RCC 7860 (cell line): ENCODE data around the gene TCEANC2.
"Not testable (repeated sequence)": the region's sequence is repeated elsewhere in the genome, so short reads cannot be mapped to it uniquely, and the experiment has no call there.

Experiments used
- DNase-seq: peaks from one replicate; pipeline ENCODE4 v3.0.0-alpha.2; 2015; ENCODE audit warnings: low spot score
- FAIRE-seq: peaks from 2 replicates; lab custom pipeline; 2012; peaks lifted over from hg19 to GRCh38; lab: Jason Lieb, UNC

The TCEANC2 gene

DNA sequence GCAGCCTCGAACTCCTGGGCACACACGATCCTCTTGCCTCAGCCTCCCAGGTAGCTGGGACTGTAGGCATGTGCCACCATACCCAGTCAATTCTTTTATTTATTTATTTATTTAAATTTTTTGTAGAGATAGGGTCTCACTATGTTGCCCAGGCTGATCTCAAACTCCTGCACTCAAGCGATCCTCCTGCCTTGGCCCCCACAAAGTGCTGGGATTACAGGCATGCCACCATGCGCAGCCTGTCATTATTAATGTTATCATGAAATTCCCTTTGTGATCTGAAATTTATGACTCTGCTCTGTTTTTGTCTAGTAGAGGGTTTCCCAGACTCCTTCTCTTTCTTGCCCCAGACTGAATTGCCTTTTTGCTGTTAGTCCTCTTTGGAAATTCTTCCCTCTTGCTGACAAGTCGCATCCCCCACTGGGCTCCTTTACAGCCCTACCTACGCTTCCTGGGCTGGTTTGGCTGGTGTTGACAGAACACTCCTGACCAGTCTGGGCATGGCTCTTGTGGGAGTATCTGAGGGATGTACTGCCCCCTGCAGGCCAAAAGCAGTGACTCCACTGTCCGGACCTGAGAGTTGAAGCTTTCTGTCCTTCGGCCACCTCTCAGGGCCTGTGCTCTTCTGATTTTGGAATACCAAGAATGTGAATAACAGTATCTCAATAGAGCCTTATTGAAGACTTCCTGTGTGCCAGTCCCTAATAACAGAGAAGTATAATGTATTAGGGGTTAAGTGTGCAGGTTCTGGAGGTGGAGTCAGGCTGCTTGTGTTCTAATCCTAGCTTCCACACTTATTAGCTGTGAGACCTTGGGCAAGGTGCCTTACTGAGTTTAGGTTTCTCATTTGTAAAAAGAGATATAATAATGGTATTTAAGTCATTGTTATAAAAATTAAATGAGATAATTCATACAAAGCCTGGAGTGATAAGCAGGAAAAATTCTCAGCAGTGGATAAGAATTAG, 28.2 kb downstream of the TCEANC2 start:
- no peak for FAIRE-seq
- peak; percentile 28 for DNase-seq

DNA sequence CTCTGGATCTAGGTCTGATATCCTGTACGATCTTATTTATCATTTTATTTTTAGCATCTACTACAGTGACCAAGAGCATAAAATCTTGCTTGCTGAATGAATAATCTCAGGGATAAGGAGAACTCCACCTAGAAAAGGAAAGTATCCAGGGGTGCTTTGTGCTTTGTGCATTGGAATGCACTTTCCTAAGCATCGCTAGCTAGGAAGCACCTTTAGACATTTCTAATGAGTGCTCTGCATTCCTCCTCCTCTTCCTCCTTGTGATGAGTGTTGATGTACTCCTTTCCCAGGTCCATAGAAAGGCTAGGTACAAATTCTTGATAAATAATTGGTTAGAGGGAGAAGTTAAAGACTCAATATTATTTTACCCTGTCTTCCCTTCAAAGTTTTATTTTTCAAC, 31.4 kb downstream of the TCEANC2 start:
- DNase-seq (no peak), FAIRE-seq (no peak)

DNA sequence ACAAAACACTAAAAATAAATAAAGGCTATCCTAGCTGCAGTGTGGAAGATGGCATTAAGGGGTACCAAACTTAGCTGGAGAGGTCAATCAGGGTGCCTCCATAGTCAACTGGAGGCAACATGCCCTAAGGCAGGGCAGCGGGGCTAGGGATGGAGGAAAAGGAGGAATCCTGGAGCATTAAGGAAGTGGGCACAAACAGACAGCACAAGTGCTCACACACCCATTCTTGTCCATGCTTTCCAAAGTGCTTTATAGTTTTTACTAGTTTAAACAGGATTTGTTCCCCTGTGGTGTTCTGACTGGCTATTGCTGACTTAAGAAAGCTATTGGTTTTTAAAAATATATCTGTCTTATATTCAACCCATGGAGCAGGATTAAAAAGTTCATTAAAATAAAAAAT, 33.3 kb downstream of the TCEANC2 start:
- FAIRE-seq: no peak
- DNase-seq: no peak

DNA sequence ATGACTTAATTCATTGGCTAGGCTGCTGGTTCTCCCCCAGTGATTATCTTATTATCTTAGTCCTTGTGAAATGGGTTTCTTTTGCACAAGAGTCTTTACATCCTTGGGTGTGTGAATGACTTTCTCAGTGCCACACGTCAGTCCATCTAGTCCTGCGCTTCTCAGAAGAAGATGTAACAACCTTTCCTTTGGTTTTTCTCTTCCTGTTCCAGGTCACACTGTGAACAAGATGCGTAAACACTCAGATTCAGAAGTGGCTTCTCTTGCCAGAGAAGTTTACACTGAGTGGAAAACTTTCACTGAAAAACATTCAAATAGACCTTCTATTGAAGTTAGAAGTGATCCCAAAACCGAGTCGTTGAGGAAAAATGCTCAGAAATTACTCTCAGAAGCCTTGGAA, 35.0 kb downstream of the TCEANC2 start:
- FAIRE-seq: no peak
- no peak for DNase-seq

DNA sequence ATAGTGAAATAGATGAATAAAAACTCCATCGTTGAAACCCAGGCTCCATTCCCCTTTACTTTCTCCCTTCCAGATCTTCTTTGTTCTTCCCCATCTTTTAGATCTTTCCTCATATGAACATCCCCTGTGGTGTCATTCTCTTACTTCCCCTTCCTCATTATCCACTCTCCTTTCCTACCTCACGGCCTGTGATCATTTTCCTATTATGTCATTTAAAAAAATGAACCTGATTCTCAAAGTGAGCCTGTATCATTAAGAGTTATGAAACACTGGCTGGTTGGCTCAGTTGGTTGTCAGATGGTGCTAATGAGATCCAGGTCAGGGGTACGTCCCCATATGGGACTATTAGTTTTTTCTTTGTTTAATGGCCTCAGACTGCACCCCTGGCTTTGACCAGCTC, 38.3 kb downstream of the TCEANC2 start:
- DNase-seq (no peak), FAIRE-seq (no peak)

DNA sequence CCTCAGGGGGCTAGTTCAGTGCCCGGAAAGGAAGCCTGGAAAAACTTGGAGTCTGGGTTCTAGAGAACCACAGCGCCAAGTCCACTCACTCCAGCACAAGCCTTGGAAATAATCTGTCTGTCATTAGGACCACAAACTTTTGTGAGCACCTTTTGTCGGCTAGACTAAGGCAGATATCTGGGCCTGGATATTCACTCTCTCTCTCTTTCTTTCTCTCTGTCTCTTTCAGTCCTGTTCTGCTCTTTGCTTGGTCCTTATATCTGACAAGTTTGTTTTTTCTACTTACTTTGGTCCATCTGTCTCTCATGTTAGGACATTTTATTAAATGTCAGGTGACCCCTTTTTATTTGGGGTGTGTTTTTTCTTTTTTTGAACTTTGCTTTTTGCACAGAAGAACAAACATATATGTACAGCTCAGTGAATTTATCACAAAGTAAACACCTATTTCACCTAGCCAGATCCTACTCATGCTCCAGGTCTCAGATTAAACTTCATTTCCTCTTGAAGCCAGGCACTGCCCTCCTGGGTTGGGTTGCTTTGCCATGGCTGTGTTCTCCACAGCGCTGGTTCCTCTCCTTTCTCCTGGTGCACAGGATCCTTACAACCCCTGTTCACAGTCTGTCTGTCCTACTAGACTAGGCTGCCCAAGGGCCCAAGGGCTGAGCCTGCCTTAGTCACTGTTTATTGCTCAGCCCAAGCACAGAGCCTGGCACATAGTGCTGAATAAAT, 40.8 kb downstream of the TCEANC2 start:
- no peak for FAIRE-seq
- DNase-seq: no peak

DNA sequence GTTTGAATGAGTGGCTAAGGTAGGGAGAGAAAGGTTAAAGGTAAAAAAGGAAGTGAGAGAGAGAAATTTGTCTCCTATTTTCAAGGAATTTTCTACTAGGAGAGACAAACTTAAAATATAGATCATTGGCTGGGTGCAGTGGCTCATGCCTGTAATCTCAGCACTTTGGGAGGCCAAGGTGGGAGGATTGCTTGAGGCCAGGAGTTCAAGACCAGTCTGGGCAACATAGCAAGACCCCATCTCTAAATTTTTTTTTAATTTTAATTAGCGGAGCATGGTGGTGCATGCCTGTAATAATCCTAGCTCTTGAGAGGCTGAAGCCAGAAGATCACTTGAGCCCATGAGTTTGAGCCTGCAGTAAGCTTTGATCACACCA, 41.3 kb downstream of the TCEANC2 start:
- not testable (repeated sequence) for DNase-seq, FAIRE-seq

DNA sequence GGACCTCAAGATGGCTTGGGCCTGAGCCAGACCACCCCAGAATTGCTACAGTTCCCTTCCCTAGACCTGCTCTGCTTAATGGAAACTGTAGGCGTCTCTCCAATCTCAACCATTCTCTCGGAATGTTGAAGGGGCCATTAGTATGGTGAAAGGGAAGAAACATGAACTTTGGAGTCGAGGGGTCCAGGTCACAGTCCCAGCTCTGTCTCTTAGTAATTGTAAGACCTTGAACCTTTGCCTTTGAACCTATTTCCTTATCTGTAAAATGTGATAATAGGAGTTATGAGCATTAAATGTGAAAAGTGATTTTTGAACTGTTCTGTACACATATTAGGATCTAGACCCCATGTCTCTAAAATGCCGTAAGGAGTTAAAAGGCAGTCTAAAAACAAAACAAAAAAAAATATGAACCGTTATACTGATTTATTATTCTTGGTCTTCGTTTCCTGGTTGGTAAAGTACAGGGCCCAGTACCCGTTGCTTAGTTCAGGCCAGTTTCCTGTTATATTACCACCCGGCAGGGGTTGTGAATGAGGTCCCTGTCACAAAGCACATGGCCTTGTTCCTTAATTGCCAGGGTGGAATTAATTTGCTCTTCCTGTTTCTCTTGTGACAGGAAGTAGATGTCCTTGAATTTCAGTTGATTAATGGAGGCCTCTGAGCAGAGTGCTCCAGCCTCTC, 42.3 kb downstream of the TCEANC2 start:
- FAIRE-seq: no peak

DNA sequence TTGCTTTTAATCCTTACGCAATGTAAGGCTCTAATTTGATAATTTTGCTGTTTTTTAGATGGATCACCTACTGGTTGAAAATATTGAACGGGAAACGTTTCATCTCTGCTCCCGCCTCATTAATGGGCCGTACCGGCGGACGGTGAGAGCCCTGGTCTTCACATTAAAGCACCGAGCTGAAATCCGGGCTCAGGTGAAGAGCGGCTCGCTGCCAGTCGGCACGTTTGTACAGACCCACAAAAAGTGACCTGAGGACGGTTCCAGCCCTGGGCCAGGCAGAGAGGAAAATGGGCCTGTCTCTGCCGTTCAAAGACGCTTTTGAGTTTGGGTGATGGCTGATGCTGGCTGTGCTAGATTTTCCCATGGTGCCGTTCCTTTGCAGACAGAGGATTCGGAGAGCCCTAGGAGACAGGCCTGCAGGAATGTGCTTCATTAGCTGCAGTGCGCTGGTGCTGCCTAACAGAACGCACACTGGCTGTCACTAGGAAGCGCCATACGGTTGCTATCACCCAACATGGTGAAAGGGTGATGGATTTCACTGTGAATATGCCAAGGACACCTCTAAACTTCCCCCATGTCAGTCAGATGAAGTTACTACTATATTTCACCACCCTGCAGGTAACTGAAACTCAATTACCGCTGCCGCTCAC, 42.9 kb downstream of the TCEANC2 start:
- no peak for FAIRE-seq
- DNase-seq: no peak

More for the DNA sequence above, 42.3 kb downstream of the TCEANC2 start:
- no peak for DNase-seq

DNA sequence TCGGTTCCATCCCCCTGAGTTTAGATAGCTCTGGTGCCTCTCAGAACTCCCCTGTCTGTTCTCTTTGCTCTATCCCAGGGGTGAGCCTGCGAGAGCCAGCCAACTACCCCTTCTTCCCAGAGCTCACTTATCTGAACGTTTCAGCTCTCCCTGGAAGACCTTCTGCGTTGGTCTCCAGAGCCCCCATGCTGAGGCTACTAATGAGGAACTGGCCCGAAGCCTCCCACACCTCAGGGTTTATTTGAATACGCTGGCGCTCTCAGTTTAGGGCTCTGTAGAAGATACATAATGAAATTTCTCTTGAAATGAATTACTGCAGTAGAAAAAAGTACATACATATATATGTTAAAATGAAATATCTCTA, 43.5 kb downstream of the TCEANC2 start:
- no peak for FAIRE-seq
- DNase-seq: no peak

DNA sequence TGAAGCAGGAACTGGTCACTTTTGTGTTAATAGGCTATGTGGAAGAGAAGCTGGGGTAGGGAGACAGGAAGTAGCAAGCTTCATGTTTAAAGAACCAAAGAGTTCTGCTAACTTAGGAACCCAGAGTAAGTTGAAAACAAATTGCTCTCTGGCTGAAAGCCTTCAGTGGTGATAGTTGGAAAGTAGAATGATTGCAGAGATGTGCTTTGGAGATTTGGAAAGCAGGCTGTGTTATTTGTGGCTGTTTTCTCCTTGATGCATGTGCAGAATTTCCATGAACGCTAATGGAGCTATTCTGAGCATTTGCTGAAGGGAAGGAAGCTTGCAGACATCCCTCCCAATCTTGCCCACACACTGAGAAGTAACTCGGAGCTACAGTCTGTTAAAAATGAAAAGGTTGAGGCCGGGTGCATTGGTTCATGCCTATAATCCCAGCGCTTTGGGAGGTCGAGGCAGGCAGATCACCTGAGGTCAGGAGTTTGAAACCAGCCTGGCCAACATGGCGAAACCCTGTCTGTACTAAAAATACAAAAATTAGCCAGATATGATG, 45.7 kb downstream of the TCEANC2 start:
- FAIRE-seq (no peak), DNase-seq (no peak)

DNA sequence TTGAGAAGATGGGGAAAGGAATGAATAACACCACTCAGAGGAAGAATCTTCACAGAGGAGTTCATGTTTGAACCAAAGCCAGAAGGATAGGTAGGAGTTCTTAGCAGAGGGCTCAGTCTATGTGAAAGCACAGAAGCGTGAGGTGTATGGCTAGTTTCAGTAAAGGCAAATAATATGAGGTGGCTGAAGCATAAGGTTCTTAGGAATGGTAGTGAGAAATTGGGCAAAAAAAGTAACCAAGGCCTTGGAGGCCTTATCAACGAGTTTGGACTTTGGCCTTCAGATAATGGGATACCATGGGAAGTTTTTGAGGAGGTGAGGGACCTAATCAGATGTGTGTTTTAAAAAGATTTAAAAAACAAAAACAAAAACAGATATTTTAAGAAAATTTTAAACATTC, 47.1 kb downstream of the TCEANC2 start:
- DNase-seq (no peak), FAIRE-seq (no peak)

DNA sequence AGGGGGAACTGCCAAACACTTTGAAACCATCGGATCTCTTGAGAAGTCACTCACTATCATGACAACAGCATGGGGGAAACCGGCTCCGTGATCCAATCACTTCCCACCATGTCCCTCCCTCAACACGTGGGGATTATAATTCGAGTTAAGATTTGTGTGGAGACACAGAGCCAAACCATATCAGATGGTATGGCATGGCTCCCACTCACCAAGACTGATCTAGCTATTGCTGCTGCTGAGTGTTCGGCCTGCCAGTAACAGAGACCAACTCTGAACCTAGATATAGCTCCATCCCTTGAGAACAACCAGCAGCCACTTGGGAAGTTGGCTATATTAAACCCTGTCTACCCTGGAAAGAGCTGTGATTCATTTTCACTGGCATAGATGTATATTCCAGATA, 50.0 kb downstream of the TCEANC2 start:
- DNase-seq (no peak), FAIRE-seq (no peak)

DNA sequence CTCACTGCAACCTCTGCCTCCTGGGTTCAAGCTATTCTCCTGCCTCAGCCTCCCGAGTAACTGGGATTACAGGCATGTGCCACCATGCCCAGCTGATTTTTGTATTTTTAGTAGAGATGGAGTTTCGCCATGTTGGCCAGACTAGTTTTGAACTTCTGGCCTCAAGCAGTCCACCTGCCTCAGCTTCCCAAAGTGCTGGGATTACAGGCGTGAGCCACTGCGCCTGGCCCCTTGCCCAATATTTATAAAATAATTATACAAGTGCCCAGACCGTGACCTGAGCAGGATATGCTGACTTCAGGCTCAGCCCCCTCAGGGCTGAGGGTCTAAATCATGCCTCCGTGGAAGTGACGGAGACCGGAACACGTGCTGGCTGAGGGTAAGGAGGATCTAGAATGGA, 51.2 kb downstream of the TCEANC2 start:
- not testable (repeated sequence) for DNase-seq, FAIRE-seq

DNA sequence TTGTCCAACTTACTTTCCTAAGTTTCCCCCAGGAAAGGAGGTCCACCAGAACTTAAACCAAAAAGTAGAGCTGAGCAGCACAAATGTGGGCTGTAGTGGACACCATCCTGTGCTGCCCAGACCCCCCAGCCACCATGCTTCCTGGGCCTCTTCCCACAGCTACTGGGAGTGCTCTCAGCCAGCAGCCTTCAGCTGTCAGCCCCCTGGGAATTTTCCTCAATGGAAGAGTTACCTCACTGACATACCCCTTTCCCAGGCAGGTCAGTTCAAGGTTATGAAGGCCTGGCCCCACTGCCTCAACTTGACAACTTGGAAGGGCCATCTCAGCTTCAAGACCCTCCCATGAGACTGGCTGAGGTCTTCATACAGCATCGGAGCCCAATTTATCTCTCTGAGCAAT, 51.7 kb downstream of the TCEANC2 start:
- FAIRE-seq (no peak), DNase-seq (no peak)

DNA sequence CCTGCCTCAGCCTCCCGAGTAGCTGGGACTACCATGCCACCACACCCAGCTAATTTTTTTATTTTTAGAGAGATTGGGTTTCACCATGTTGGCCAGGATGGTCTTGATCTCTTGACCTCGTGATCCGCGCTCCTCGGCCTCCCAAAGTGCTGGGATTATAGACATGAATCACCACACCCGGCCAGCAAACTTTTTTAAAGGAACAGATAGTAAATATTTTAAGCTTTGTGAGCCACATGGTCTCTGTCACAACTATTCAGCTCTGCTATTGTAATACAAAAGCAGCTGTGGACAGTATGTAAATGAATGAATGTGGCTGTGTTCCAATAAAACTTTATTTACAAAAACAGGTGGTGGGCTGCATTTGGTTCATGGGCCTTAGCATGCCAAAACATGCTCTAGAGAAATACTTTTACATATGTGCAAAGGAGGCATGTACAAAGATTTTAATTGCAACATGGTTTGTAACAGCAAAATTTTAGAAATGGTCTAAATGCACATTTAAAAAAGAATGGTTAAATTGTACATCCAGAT, 52.4 kb downstream of the TCEANC2 start:
- no peak for FAIRE-seq
- no peak for DNase-seq

DNA sequence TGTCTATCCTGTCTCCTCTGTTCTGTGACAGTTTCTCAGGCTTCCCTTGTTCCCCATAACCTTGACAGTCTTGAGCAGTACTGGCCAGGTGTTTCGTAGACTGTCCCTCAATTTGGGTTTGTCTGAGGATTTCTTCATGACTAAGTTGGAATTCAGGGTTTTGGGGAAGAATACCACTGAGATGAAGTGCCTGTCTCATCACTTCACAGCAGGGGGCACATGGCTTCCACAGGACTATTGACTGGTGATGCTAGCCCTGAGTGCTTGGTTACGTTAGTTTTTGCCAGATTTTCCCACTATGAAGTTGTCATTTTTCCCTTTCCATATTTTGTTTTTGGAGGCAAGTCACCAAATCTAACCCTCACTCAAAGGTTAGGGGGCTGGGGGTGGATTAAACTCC, 53.7 kb downstream of the TCEANC2 start:
- FAIRE-seq (no peak), DNase-seq (peak; percentile 22)

DNA sequence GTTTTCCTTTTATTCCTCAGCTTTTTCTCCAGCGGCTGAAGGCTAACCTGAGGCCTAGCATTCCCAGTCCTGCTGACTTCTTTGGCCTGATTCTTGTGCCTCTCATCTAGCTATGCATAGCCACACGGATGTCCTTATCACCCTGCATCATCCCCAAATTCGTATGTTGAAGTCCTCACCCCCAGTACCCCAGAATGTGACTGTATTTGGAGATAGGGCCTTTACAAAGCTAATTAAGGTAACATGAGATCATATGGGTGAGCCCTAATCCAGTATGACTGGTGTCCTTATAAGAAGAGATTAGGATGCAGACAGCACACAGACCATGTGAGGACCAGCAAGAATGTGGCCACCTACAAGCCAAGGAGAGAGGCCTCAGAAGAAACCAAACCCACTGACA, 54.7 kb downstream of the TCEANC2 start:
- FAIRE-seq (no peak), DNase-seq (no peak)

DNA sequence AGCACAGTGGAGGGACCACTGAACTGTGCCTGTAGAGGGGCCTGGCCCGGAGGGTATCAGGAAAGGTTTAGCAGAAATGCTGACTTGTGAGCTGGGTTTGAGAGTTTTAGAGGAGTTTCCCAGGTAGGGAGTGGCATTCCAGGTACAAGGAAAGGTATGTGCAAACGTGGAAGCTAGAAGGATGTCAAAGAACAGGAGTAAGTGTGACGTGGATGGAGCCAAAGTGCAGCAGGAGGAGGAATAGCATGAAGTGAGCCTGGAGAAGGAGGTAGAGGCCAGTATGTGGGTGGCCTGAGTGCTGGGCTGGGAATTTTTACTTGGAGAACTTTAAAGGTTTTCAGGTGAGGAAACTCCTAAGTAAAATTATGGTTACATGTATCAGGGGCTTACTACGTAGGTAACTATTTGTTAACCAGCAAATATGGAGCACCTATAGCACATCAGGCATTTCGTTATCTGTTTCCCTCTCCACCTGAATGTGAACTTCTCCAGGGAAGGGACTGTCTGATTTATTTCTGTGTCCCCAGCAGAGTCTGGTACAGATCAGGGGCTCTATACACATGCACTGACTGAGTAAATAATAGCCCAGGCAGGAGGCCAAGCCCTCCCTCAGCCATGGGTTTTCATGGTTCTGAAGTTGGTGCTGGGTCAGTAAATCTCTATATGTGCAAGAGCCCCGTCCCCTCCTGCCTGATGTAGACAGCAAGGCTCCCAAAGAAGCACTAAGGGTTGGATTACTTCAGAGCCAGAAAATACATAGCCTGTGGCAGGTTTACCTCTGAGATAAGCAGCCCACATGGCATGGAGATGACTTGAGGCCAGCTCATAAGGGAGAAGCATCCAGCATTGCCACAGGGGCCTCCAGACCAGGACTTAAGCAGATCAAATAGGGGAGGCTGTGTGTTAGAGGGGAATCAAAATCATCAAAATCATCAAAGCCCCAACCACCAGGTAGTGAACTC, 56.0 kb downstream of the TCEANC2 start:
- FAIRE-seq (no peak), DNase-seq (no peak)
